Measurements from ENCODE around the gene GLP2R.

- TF ChIP-seq SRY (CRISPR knock-in tag; IDR thresholded peaks at IDR 0.05) (no peak), ZNF747 (CRISPR knock-in tag; IDR thresholded peaks at IDR 0.05; ENCODE audit: borderline replicate concordance) (no peak), CTCF (CRISPR knock-in tag; IDR thresholded peaks at IDR 0.05) (no peak), NAIF1 (CRISPR knock-in tag; IDR thresholded peaks at IDR 0.05; ENCODE audit: borderline replicate concordance) (no peak), CC2D1A (CRISPR knock-in tag; IDR thresholded peaks at IDR 0.05) (no peak), TGIF2 (CRISPR knock-in tag; IDR thresholded peaks at IDR 0.05) (no peak)
These were observed 61.8 kb downstream of the GLP2R start for GRCh38 chr17:9887508-9887907.
